Activated T-helper 1 cell treated with anti-CD3 and anti-CD28 coated beads, Interleukin-2, amount 50 U/mL, for 16 hours (primary cell): ENCODE measurements around the gene DBP.
A peak's percentile ranks its signal among the peaks of the same experiment; 100 is the strongest.

Experiments
- DNase-seq, 2 donors: peaks; one replicate each; pipeline ENCODE4 v3.0.0-alpha.2; 2020; ENCODE audit warnings: low read depth in 1 of 2, low spot score in 1 of 2

Gene DBP

DNA sequence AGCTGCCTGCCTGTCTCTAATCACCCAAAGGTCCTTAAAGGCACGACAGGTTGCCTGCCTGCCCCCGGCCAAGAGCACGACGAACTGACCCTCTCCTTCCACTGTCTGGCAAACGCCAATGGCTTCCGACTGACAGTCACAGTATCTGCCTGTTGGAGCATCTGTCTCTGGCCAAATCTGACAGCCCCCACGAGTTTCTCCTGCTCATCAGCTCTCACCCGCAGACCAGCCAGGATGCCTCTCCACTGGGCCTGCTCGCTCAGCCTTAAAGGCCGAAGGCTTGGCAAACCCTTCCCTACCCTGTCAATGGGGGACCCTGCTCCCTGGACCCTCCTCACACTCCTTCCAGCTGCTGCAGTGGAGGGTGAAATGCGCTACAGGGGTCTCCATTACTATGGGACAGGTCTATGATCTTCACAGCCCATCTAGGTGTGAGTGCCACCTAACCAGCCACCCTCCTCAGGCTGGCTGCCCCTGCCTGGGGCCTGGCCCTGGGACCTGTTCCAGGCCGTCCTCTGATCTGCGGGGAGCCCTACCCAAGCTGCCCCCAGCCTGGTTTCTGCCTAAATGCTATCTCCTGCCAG, 23.2 kb downstream of the DBP start:
- DNase-seq, result no peak

DNA sequence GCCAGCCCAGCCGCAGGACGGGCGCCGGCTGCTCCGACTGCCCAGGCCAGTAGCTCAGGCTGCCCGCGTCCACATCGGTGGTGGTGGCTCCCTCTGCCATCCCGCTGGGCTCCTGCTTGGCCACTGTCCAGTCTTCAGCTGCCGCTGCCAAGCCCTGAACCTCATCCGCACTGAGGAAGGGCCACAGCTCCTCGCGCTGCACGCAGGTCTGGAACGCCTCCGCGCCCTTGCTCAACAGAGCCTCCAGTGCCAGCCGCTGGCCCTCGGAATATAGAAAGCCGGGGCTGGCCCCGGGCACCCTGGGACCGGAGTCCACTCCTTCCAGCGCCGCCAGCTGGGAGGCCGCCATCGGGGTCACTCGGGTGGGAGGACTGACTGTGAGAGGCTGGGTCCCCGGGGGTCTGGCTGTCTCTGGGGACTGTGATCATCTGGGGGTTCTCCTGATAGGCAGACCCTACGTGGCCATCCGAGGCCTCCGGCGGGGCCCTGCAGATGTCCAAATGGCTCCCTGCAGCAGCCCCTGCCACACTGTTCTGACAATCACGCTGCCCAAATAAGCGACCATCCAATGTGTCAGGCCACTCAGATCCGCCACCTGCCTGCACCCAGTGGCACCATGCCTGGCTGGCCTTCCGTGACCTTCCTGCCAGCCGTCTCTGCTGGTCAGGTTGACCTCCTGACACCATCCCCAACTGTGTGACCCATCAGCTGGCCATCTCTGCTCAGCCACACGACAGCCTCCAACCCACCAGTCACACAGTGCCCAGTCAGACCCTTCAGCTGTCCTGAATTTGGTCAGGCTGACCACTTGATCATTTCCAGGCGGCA, 23.9 kb downstream of the DBP start:
- DNase-seq, result no peak

- no peak for DNase-seq
Observed at GRCh38 chr19:48611872-48612271, 25.3 kb downstream of the DBP start.

DNA sequence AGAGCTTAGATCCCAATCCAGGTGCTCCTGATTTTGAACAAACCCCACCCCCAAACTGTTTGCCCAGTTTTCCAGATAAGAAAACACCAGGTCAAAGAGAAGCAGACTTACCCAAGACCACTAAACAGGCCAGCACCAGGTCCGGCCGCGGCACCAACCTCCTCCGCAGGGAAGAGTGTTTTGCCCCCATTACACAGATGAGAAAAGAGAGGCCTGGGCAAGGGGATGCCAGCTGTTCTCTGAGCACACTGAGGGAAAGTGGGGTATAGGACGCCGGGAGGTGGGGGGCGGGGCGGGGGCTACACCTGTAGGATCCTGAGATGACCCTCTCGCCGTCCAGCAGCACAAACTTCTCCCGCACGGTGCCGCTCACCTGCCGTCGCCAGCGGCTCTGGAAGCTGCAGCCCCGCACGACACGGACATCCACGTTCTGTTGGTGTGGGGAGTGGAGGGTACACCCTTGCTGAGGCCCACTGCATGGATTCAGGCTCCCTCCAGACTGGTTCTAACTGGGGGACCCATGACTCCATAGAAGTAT, 27.5 kb downstream of the DBP start:
- DNase-seq, result no peak

DNA sequence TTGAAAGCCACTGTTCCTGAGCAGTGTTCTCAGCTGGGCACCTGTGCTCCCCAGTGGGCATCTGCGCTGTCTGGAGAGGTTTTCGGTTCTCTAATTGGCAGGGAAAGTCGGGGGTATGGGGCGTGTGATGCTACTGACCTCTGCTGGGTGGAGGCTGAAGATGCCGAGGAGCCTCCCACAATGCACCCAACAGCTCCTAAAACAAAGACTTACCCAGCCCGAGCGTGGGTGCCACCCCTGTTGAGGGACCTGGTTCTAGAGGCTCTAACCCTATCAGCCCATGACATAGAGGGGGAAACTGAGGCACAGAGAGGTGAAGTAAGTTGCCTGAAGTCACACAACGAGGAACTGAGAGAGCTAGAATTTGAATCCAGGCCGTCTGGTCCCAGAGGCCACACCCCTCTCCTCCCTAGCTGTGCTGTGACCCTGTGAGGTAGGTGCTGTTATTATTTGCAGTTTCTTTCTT, 28.3 kb downstream of the DBP start:
- no peak for DNase-seq

GRCh38 chr19:48607359-48607755, 29.8 kb downstream of the DBP start:
- no peak for DNase-seq

- DNase-seq, result no peak
Observed at GRCh38 chr19:48606463-48607358, 30.5 kb downstream of the DBP start, which contains the start of gene SPACA4. Gene SPACA4 (plus strand): TSS chr19:48606742. CDS start chr19:48606979, 237 bp downstream.

GRCh38 chr19:48603850-48604249, 33.3 kb downstream of the DBP start:
- DNase-seq, result no peak

GRCh38 chr19:48603449-48603848, 33.7 kb downstream of the DBP start:
- DNase-seq, result no peak

DNA sequence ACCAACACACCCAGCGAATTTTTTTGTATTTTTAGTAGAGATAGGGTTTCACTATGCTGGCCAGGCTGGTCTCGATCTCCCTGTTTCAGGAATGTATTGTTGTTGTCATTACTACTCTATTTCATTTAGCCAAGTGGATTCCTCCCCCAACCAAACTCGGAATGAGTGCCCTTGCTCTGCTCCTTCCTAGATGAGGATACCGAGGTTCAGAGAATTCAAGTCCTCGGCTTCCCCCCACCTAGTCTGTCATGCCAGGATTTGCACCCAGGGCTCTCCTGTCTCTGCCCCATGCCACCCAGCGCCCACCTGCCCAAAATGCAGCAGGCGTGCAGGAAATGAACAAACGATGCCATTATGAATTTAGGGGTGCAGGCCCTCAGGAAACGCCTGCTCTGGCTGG, 34.2 kb downstream of the DBP start:
- no peak for DNase-seq

- DNase-seq, result no peak
Observed at GRCh38 chr19:48600679-48601417, 36.3 kb downstream of the DBP start.

DNA sequence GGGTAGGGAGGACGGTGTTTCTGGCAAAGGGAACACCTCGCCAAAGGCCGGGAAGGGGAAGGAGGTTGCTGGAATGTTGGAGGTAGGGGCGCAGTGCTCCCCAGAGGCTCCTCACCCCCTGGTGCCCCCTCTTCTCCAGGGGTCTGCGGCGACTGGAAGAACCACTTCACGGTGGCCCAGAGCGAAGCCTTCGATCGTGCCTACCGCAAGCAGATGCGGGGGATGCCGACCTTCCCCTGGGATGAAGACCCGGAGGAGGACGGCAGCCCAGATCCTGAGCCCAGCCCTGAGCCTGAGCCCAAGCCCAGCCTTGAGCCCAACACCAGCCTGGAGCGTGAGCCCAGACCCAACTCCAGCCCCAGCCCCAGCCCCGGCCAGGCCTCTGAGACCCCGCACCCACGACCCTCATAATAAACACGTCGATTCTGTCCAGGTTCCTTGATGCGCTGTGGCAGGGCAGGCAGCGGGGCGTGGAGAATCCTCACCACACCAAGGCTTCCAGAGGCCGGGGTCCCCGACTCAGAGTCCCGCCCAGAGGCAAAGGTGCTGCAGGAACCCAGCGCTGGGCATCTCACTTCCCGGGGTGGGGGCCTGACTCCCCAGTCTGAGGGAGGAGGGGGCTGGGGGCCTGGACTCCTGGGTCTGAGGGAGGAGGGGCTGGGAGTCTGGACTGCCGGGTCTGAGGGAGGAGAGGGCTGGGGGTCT, 38.0 kb downstream of the DBP start:
- no peak for DNase-seq

- no peak for DNase-seq
Observed at GRCh38 chr19:48596679-48597465, 40.3 kb downstream of the DBP start.

GRCh38 chr19:48596237-48596636, 40.9 kb downstream of the DBP start:
- no peak for DNase-seq

DNA sequence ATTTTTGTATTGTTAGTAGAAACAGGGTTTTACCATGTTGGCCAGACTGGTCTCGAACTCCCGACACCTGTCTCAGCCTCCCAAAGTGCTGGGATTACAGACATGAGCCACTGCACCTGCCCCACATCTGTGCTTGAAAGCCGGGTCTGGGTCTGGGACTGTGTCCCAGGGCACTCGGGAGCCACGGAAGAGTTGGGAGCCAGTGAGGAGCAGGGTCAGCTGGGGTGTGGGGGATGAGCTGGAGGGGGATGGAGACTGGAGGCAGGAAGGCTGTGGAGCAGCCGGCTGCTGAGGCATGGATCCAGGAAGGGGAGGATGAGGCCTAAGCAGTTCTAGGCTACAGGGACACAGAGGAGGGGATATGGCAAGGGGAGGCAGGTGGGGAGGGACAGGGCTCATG, 41.3 kb downstream of the DBP start:
- no peak for DNase-seq

GRCh38 chr19:48595171-48595570, 42.0 kb downstream of the DBP start:
- DNase-seq, result no peak

DNA sequence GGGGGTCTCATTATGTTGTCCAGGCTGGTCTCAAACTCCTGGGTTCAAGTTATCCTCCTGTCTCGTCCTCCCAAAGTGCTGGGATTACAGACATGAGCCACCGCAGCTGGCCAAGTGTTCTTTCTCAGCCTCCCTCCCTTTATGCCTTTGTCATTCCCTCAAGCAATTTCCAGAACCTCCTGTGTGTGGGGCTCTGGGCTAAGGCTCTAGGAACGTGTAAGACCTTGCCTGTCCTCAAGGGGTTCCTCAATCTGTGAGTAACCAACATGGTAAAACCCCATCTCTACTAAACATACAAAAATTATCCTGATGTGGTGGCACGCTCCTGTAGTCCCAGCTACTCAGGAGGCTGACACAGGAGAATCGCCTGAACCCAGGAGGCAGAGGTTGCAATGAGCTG, 46.2 kb downstream of the DBP start:
- no peak for DNase-seq

GRCh38 chr19:48588670-48589401, 48.3 kb downstream of the DBP start:
- DNase-seq, result peak; percentile 73 to 88

DNA sequence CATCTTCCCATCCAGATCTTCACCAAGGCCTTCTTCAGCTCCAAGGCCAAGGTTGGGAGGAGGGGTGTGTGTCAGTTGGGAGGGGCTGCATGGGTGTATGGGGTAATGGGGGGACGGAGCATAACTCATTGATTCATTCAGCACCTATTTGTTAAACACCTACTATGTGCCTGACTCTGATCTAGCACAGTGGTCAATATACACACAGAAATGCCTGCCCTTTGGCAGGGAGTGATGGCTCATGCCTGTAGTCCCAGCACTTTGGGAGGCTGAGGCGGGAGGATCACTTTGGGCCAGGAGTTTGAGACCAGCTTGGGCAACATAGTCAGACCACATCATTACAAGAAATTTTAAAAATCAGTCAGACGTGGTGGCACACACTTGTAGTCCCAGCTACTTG, 49.8 kb downstream of the DBP start:
- DNase-seq, result no peak
